Small intestine (tissue), 7 donors: ENCODE data around the gene IFT81. TPM values are rescaled to one million over a fixed set of nuclear protein-coding genes. Genes with fewer than 3 reads are reported as not detected.
"Not testable (repeated sequence)": the region's sequence is repeated elsewhere in the genome, so short reads cannot be mapped to it uniquely, and the experiment has no call there.

Source experiments
- DNase-seq, 2 donors: peaks; one replicate each; pipeline versions ENCODE4 v3.0.0 to v3.0.0-alpha.2; 2013
- FAIRE-seq: peaks from 2 replicates; lab custom pipeline; 2012; peaks lifted over from hg19 to GRCh38; lab: Jason Lieb, UNC
- H3K27ac ChIP-seq, 3 donors: one replicate each; pipeline ENCODE4 v1.5.1; 2013; ENCODE audit warnings: low read length in 2 of 3, mild to moderate bottlenecking in 2 of 3, control low read depth in 1 of 3, inconsistent platforms in 1 of 3, low read depth in 1 of 3, moderate library complexity in 1 of 3
- H3K27me3 ChIP-seq, 3 donors: one replicate each; pipeline ENCODE4 v1.6.1; 2013; ENCODE audit warnings: low read length in 3 of 3, inconsistent platforms in 1 of 3; ENCODE audit not compliant: control insufficient read depth in 3 of 3, insufficient read depth in 3 of 3
- H3K36me3 ChIP-seq, 3 donors: one replicate each; pipeline ENCODE4 v1.6.1; 2013; ENCODE audit warnings: low read length in 3 of 3, inconsistent platforms in 1 of 3, low read depth in 1 of 3, mild to moderate bottlenecking in 1 of 3, moderate library complexity in 1 of 3; ENCODE audit not compliant: control insufficient read depth in 3 of 3, insufficient read depth in 2 of 3
- H3K4me1 ChIP-seq, 3 donors: one replicate each; pipeline ENCODE4 v1.6.1; 2013; ENCODE audit warnings: low read length in 2 of 3, inconsistent platforms in 1 of 3, low read depth in 1 of 3, mild to moderate bottlenecking in 1 of 3, moderate library complexity in 1 of 3; ENCODE audit not compliant: control insufficient read depth in 3 of 3, insufficient read depth in 2 of 3
- H3K4me3 ChIP-seq, 3 donors: one replicate each; pipeline ENCODE4 v1.5.1; 2013; ENCODE audit warnings: low read length in 3 of 3, control low read depth in 1 of 3, inconsistent platforms in 1 of 3, low read depth in 1 of 3, mild to moderate bottlenecking in 1 of 3, moderate library complexity in 1 of 3
- H3K9me3 ChIP-seq, 2 donors: one replicate each; pipeline ENCODE4 v1.6.1; 2013; ENCODE audit warnings: low read depth in 1 of 2, low read length in 1 of 2; ENCODE audit not compliant: control insufficient read depth in 2 of 2, insufficient read depth in 1 of 2
- WGBS, 3 donors: extraction: QIAGEN DNeasy Blood & Tissue Kit; methylation state at CpG; one replicate each; pipeline ENCODE4 v1.1.7; 2013; 5-methylcytosine and 5-hydroxymethylcytosine counted together
- polyA plus RNA-seq, 4 donors: library from polyadenylated mRNA; stranded (reverse) in 3 of 4; unstranded in 1 of 4; fragments of 200-250 nt in 3 of 4; fragments of 120-200 nt in 1 of 4; gene quantifications; one replicate each; pipeline versions ENCODE4 v1.2.1 to v1.2.3, GENCODE V29; 2013
- donor health status: healthy with polysubstance abuse.
- donor health status: control.
- donor health status: control.
- donor health status: Bipolar disorder and iron deficiency.
- donor health status: healthy.

Gene IFT81
- polyA plus RNA-seq, 4 donors, result 0.54 to 10.2 (median 2.6) TPM

GRCh38 chr12:110112335-110112660, 11.9 kb upstream of the IFT81 start:
- DNase-seq, result no peak
- no peaks in the 10 kb centered on the region for H3K36me3 ChIP-seq
- peaks cover 0 to 15% (median 3%) of the 10 kb centered on the region in 3 donors for H3K4me1 ChIP-seq
- H3K27ac ChIP-seq, result no peak overlapping the region
- H3K27me3 ChIP-seq, result no peaks in the 10 kb centered on the region
- H3K4me3 ChIP-seq, result no peak overlapping the region
- FAIRE-seq, result no peak
- WGBS, 3 donors, result 90 to 92% (median 92%) methylated on average over 6 of the region's 6 CpGs
- H3K9me3 ChIP-seq, result peaks cover 0 to 11% of the 10 kb centered on the region in 2 donors

GRCh38 chr12:110114528-110114937, 9.6 kb upstream of the IFT81 start:
- peaks cover 0 to 11% of the 10 kb centered on the region in 2 donors for H3K9me3 ChIP-seq
- H3K4me1 ChIP-seq, result peaks cover 0 to 3% (median 3%) of the 10 kb centered on the region in 3 donors
- H3K27me3 ChIP-seq, result no peaks in the 10 kb centered on the region
- no peak overlapping the region for H3K27ac ChIP-seq
- DNase-seq (peak in 1 of 2 donors; percentile 15), FAIRE-seq (no peak)
- H3K4me3 ChIP-seq, result no peak overlapping the region
- 52 to 68% (median 57%) methylated on average over 4 of the region's 4 CpGs for WGBS, 3 donors
- H3K36me3 ChIP-seq, result no peaks in the 10 kb centered on the region

- H3K9me3 ChIP-seq, result peaks cover 0 to 11% of the 10 kb centered on the region in 2 donors
- DNase-seq (no peak), FAIRE-seq (no peak)
- no peak overlapping the region for H3K27ac ChIP-seq
- no peaks in the 10 kb centered on the region for H3K27me3 ChIP-seq
- no peak overlapping the region for H3K4me3 ChIP-seq
- peaks cover 0 to 3% (median 0%) of the 10 kb centered on the region in 3 donors for H3K4me1 ChIP-seq
- WGBS, 3 donors, result 98 to 100% (median 98%) methylated on average over 4 of the region's 4 CpGs
- H3K36me3 ChIP-seq, result no peaks in the 10 kb centered on the region
Measured at GRCh38 chr12:110115675-110116074, 8.5 kb upstream of the IFT81 start.

- DNase-seq (no peak), FAIRE-seq (no peak)
- peaks cover 0 to 1% (median 0%) of the 10 kb centered on the region in 3 donors for H3K4me1 ChIP-seq
- H3K36me3 ChIP-seq, result no peaks in the 10 kb centered on the region
- H3K9me3 ChIP-seq, result peaks cover 0 to 11% of the 10 kb centered on the region in 2 donors
- WGBS, 3 donors, result 87 to 89% (median 89%) methylated on average over 7 of the region's 7 CpGs
- H3K27ac ChIP-seq, result no peak overlapping the region
- no peak overlapping the region for H3K4me3 ChIP-seq
- H3K27me3 ChIP-seq, result no peaks in the 10 kb centered on the region
Measured at GRCh38 chr12:110116623-110117022, 7.5 kb upstream of the IFT81 start.

GRCh38 chr12:110117210-110117609, 6.9 kb upstream of the IFT81 start:
- not testable (repeated sequence) for DNase-seq, H3K4me1 ChIP-seq, H3K36me3 ChIP-seq, H3K9me3 ChIP-seq, H3K27ac ChIP-seq, H3K4me3 ChIP-seq, FAIRE-seq, H3K27me3 ChIP-seq
- WGBS, 3 donors, result 76 to 85% (median 81%) methylated on average over 8 of the region's 8 CpGs

- peak in 1 of 2 donors; percentile 16 for DNase-seq
- H3K27me3 ChIP-seq, result no peaks in the 10 kb centered on the region
- no peak for FAIRE-seq
- no peaks in the 10 kb centered on the region for H3K4me1 ChIP-seq
- H3K9me3 ChIP-seq, result no peaks in the 10 kb centered on the region
- no peak overlapping the region for H3K4me3 ChIP-seq
- WGBS, 3 donors, result 42 to 45% (median 44%) methylated on average over 7 of the region's 7 CpGs
- H3K36me3 ChIP-seq, result no peaks in the 10 kb centered on the region
- no peak overlapping the region for H3K27ac ChIP-seq
Measured at GRCh38 chr12:110117956-110118685, 6.0 kb upstream of the IFT81 start.

GRCh38 chr12:110122929-110123328, 1.2 kb upstream of the IFT81 start:
- H3K4me1 ChIP-seq, result peaks cover 0 to 4% (median 0%) of the 10 kb centered on the region in 3 donors
- H3K27ac ChIP-seq, result no peak overlapping the region
- no peaks in the 10 kb centered on the region for H3K9me3 ChIP-seq
- no peak overlapping the region for H3K4me3 ChIP-seq
- DNase-seq (no peak), FAIRE-seq (no peak)
- peaks cover 0 to 5% (median 0%) of the 10 kb centered on the region in 3 donors for H3K27me3 ChIP-seq
- H3K36me3 ChIP-seq, result no peaks in the 10 kb centered on the region
- 89 to 92% (median 91%) methylated on average over 4 of the region's 4 CpGs for WGBS, 3 donors

GRCh38 chr12:110123919-110124268, 263 bp upstream of the IFT81 start:
- no peak for DNase-seq
- FAIRE-seq, result no peak
- H3K36me3 ChIP-seq, result peaks cover 0 to 3% (median 0%) of the 10 kb centered on the region in 3 donors
- H3K27me3 ChIP-seq, result peaks cover 0 to 5% (median 0%) of the 10 kb centered on the region in 3 donors
- peaks cover 0 to 4% (median 0%) of the 10 kb centered on the region in 3 donors for H3K4me1 ChIP-seq
- H3K9me3 ChIP-seq, result no peaks in the 10 kb centered on the region
- peak overlapping the region in 1 of 3 donors; percentile 68 for H3K4me3 ChIP-seq
- H3K27ac ChIP-seq, result no peak overlapping the region
- 3 to 8% (median 4%) methylated on average over 23 to 32 of the region's 32 CpGs for WGBS, 3 donors
